Endothelial cell of umbilical vein (primary cell): ENCODE data around the gene APOL4. TPM values are rescaled to one million over a fixed set of nuclear protein-coding genes. Genes with fewer than 3 reads are reported as not detected.

Experiments used
- BruUV-seq: library from RNA; stranded (reverse); fragments of 400-500 nt; replicated peaks from 2 replicates; lab custom pipeline; 2021; lab: Mats Ljungman, UMichigan
- CTCF ChIA-PET: fragments of 300-600, 350-600 bp; sonication (Branson Sonifier 250); formaldehyde crosslinking; loops from one replicate; lab custom pipeline; 2021; ENCODE audit warnings: antibody characterized with exemption, inconsistent platforms; lab: Charles Lee
- POLR2A ChIA-PET: fragments of 300-600, 350-600 bp; sonication (Branson Sonifier 250); formaldehyde crosslinking; loops from one replicate; lab custom pipeline; 2021; ENCODE audit warnings: antibody characterized with exemption, inconsistent platforms; lab: Charles Lee
- DNase-seq: peaks from one replicate; pipeline ENCODE4 v3.0.0-alpha.2; 2011; ENCODE audit warnings: low read depth, low spot score
- FAIRE-seq: peaks from 2 replicates; lab custom pipeline; 2011; peaks lifted over from hg19 to GRCh38; lab: Jason Lieb, UNC
- H2AFZ ChIP-seq: 2 replicates; pipeline ENCODE4 v1.6.0; 2012; ENCODE audit warnings: low read depth, low read length, control low read depth, inconsistent platforms
- H3K27ac ChIP-seq: 2 replicates; pipeline ENCODE4 v1.5.1; 2011; ENCODE audit warnings: low read depth, mild to moderate bottlenecking, control low read depth, low read length, moderate library complexity; ENCODE audit not compliant: insufficient read depth
- H3K27me3 ChIP-seq, 2 experiments: 2 replicates each; pipeline versions ENCODE4 v1.6.0 to v1.6.1; 2011; ENCODE audit warnings: low read length in 2 of 2, mixed read lengths in 1 of 2; ENCODE audit not compliant: control insufficient read depth in 2 of 2, insufficient read depth in 2 of 2
- H3K36me3 ChIP-seq, 2 experiments: 2 replicates in 1 of 2; 3 replicates in 1 of 2; pipeline ENCODE4 v1.5.1; 2011; ENCODE audit warnings: low read length in 2 of 2, mild to moderate bottlenecking in 1 of 2, moderate library complexity in 1 of 2; ENCODE audit not compliant: control insufficient read depth in 2 of 2, insufficient read depth in 2 of 2; ENCODE audit errors: extremely low read depth in 1 of 2
- H3K4me1 ChIP-seq: 3 replicates; pipeline ENCODE4 v1.5.1; 2011; ENCODE audit warnings: mild to moderate bottlenecking, low read length; ENCODE audit not compliant: control insufficient read depth, insufficient read depth; ENCODE audit errors: extremely low read depth
- H3K4me2 ChIP-seq: 2 replicates; pipeline ENCODE4 v1.6.1; 2011; ENCODE audit warnings: low read length, control low read depth, mixed read lengths; ENCODE audit not compliant: insufficient read depth
- H3K4me3 ChIP-seq, 3 experiments: fragments of 200-600 bp in 1 of 3; sonication (generic), shearing (Covaris generic) in 1 of 3; replicated peaks in 1 of 3; 2 replicates each; pipeline ENCODE4 v1.5.1; 2011 to 2016; ENCODE audit warnings: control low read depth in 3 of 3, low read length in 3 of 3, mild to moderate bottlenecking in 2 of 3, inconsistent platforms in 1 of 3, low read depth in 1 of 3, moderate library complexity in 1 of 3; ENCODE audit not compliant: insufficient read depth in 1 of 3
- H3K79me2 ChIP-seq: 2 replicates; pipeline ENCODE4 v1.6.0; 2012; ENCODE audit warnings: low read length, inconsistent platforms; ENCODE audit not compliant: control insufficient read depth, insufficient read depth
- H3K9ac ChIP-seq: replicated peaks from 2 replicates; pipeline ENCODE3; 2011; ENCODE audit warnings: low read length, control low read depth; ENCODE audit not compliant: insufficient read depth; ENCODE audit errors: extremely low read depth
- H3K9me1 ChIP-seq: replicated peaks from 3 replicates; pipeline ENCODE4 v1.6.0; 2011; ENCODE audit warnings: mild to moderate bottlenecking, low read length; ENCODE audit not compliant: control insufficient read depth, insufficient read depth; ENCODE audit errors: extremely low read depth
- H3K9me3 ChIP-seq: replicated peaks from 2 replicates; pipeline ENCODE4 v1.5.1; 2012; ENCODE audit warnings: low read length, inconsistent platforms; ENCODE audit not compliant: control insufficient read depth, insufficient read depth
- H4K20me1 ChIP-seq: replicated peaks from 2 replicates; pipeline ENCODE3; 2011; ENCODE audit warnings: mild to moderate bottlenecking, low read length; ENCODE audit not compliant: control insufficient read depth, insufficient read depth; ENCODE audit errors: extremely low read depth
- CTCF ChIP-seq, 2 donors: IDR thresholded peaks; 1 replicate in 1 of 2; 2 replicates in 1 of 2; pipeline ENCODE4 v1.5.1; 2011; ENCODE audit warnings: low read length in 2 of 2, mild to moderate bottlenecking in 2 of 2, moderate library complexity in 2 of 2, control low read depth in 1 of 2, inconsistent platforms in 1 of 2, low read depth in 1 of 2; ENCODE audit not compliant: insufficient read depth in 1 of 2; ENCODE audit errors: extremely low read depth in 1 of 2
- EZH2 ChIP-seq: IDR thresholded peaks from 2 replicates; pipeline ENCODE4 v1.6.1; 2012; ENCODE audit warnings: borderline replicate concordance, low read depth, mild to moderate bottlenecking, moderate library complexity, low read length, inconsistent platforms; ENCODE audit not compliant: severe bottlenecking
- FOS ChIP-seq: IDR thresholded peaks from 2 replicates; pipeline ENCODE4 v1.6.1; 2011; ENCODE audit warnings: mild to moderate bottlenecking, low read length, moderate library complexity, borderline replicate concordance; ENCODE audit not compliant: insufficient read depth
- GATA2 ChIP-seq: IDR thresholded peaks from 2 replicates; pipeline ENCODE4 v1.7.0; 2011; ENCODE audit warnings: low read depth, mild to moderate bottlenecking, moderate library complexity, mixed read lengths, low read length; ENCODE audit not compliant: insufficient read length, insufficient read depth
- JUN ChIP-seq: IDR thresholded peaks from 2 replicates; pipeline ENCODE4 v1.6.1; 2011; ENCODE audit warnings: borderline replicate concordance, low read depth; ENCODE audit not compliant: insufficient read length, insufficient read depth
- MAX ChIP-seq: IDR thresholded peaks from 2 replicates; pipeline ENCODE4 v1.6.1; 2011; ENCODE audit not compliant: insufficient read depth, insufficient read length
- MYC ChIP-seq: IDR thresholded peaks from one replicate; pipeline ENCODE4 v1.6.1; 2011; ENCODE audit warnings: mild to moderate bottlenecking, low read depth, low read length
- POLR2A ChIP-seq: IDR thresholded peaks from 2 replicates; pipeline ENCODE4 v1.6.1; 2012; ENCODE audit warnings: low read depth, mild to moderate bottlenecking, control low read depth, low read length
- POLR2AphosphoS5 ChIP-seq: IDR thresholded peaks from 2 replicates; pipeline ENCODE4 v1.6.1; 2012; ENCODE audit warnings: low read depth, mild to moderate bottlenecking, control low read depth, low read length, moderate library complexity; ENCODE audit not compliant: insufficient read depth
- dilution Hi-C: fragments of 300-500 bp; cut with MboI; formaldehyde crosslinking; loops from one replicate; pipeline ENCODE4 v1.15.0; 2019; ENCODE audit warnings: low sequenced_read_pairs; ENCODE audit not compliant: extremely low pct_ligation_motif_present
- intact Hi-C: fragments of 100-400 bp; cut with micrococcal nuclease; formaldehyde crosslinking; loops from one replicate; pipeline ENCODE4 v1.10.0; 2022
- polyA plus RNA-seq, 4 experiments: library from polyadenylated mRNA; depleted of rRNA in 3 of 4; stranded (reverse) in 3 of 4; unstranded in 1 of 4; fragments of >200 nt; gene quantifications; 2 replicates each; pipeline versions ENCODE4 v1.2.1 to v1.2.3, GENCODE V29; 2011 to 2012; ENCODE audit warnings: missing spikeins in 1 of 4
- total RNA-seq: library from RNA; stranded (reverse); gene quantifications from 2 replicates; pipeline ENCODE4 v1.2.3, GENCODE V29; 2021

Gene APOL4
- total and polyA plus RNA-seq, 2 donors (not counting 3 experiments of a cell fraction or from before 2014, with no cell fraction given): 0.33 to 0.97 TPM

- H3K9ac ChIP-seq: no peak overlapping the region
- DNase-seq (peak; percentile 60), FAIRE-seq (no peak)
- no peak overlapping the region for H3K4me3 ChIP-seq
- POLR2A ChIA-PET: no interaction called here
- no peak overlapping the region for H2AFZ ChIP-seq
- H3K4me1 ChIP-seq: no peaks in the 10 kb centered on the region
- no peak for TF ChIP-seq POLR2AphosphoS5
- no peaks in the 10 kb centered on the region for H3K9me1 ChIP-seq
- BruUV-seq: no TSS peak
- CTCF ChIA-PET: interaction anchor here (0.8 to 5.7 kb wide), 9 partner anchors 10 to 305 kb away, joined by 3 to 140 read pairs (median 5); no protein-coding TSS in a partner anchor
- no peaks in the 10 kb centered on the region for H3K79me2 ChIP-seq
- no peak overlapping the region for H3K4me2 ChIP-seq
- dilution Hi-C loops: no loop called here
- intact Hi-C loops: no loop called here
- H4K20me1 ChIP-seq: no peaks in the 10 kb centered on the region
- no peaks in the 10 kb centered on the region for H3K36me3 ChIP-seq
- H3K27me3 ChIP-seq: peaks cover 2 to 5% of the 10 kb centered on the region in 2 experiments
- H3K9me3 ChIP-seq: no peaks in the 10 kb centered on the region
- no peak overlapping the region for H3K27ac ChIP-seq
These were observed 19.6 kb downstream of the APOL4 start for GRCh38 chr22:36182056-36182455.

GRCh38 chr22:36180928-36181327 is 20.7 kb downstream of the APOL4 start:
- FAIRE-seq: no peak
- H3K9me3 ChIP-seq: no peaks in the 10 kb centered on the region
- no TSS peak for BruUV-seq

More at GRCh38 chr22:36180928-36181327, 20.7 kb downstream of the APOL4 start:
- Histone ChIP-seq H3K4me2 (no peak overlapping the region), H2AFZ (no peak overlapping the region), H3K27me3 (peaks cover 0 to 4% of the 10 kb centered on the region in 2 experiments), H3K4me3 (no peak overlapping the region), H3K36me3 (no peaks in the 10 kb centered on the region), H4K20me1 (no peaks in the 10 kb centered on the region), H3K9ac (no peak overlapping the region), H3K27ac (no peak overlapping the region), H3K9me1 (no peaks in the 10 kb centered on the region), H3K79me2 (no peaks in the 10 kb centered on the region), H3K4me1 (no peaks in the 10 kb centered on the region)
- ChIA-PET CTCF (interaction anchor here (0.7 to 5.7 kb wide), 11 partner anchors 14 to 890 kb away, joined by 3 to 140 read pairs (median 9); partner anchors contain the start of gene APOL3), POLR2A (no interaction called here)
- no peak for DNase-seq
- intact Hi-C loops (loop anchor here (1.0 kb wide), 3 partner anchors 36 to 305 kb away; no protein-coding TSS in a partner anchor), dilution Hi-C loops (no loop called here)
- TF ChIP-seq CTCF (IDR thresholded peaks at IDR 0.05; ENCODE audit: extremely low read depth in 1 of 2, insufficient read depth in 1 of 2, low read depth in 1 of 2, low read length in 2 of 2) (no peak), JUN (no peak), POLR2AphosphoS5 (no peak), MAX (no peak), MYC (no peak), FOS (no peak), EZH2 (no peak), POLR2A (no peak), GATA2 (no peak)
